GM19438 (cell line): ENCODE measurements around the gene SERPINC1.
"Not testable (repeated sequence)": the region's sequence is repeated elsewhere in the genome, so short reads cannot be mapped to it uniquely, and the experiment has no call there.

Experiments used
- ATAC-seq: cut with Tn5 transposase; IDR thresholded peaks from one replicate; pipeline ENCODE4 v1.9.1; 2021; ENCODE audit warnings: low read depth; ENCODE audit not compliant: unreplicated experiment

Gene SERPINC1

GRCh38 chr1:173864179-173864867 is 52.8 kb downstream of the SERPINC1 start:
- no peak for ATAC-seq

DNA sequence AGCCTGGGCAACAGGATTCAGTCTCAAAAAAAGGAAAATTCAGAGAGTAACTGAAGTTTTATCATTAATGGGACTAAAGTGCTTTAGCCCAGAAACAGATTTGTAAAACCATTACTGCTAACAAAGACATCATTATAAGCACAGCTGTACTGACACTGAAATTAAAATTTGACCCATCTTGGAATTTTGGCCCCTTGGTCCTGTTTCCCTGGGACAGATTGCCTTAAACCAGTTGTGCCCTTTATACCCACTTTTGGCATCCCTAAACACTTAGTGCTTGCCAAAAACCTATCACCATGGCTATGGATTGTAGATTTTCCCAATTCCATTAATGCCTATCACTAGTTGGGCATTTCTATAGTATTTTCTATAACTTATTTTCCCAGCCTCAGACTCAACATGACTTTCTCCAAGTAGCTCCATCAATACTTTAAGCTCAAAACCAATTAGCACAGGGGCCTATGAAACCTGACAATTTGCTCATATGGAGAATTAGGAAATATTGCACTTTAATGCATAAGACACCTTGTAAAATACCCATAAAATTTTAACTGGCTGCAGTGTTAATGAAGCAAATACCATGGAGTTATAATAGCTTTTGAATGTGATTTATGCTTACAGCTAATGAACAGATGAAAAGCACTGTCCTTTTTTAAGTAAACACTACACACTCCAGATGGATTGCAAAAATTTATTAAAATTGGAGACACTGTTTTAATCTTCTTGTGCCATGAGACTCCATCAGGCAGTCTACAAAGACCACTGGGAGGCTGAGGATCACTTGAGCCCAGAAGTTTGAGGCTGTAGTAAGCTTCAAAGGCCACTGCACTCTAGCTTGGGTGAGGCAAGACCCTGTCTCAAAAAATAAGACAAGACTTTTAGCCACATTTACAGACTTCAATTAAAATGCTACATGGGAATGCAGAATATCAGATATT is 53.6 kb downstream of the SERPINC1 start:
- no peak for ATAC-seq

GRCh38 chr1:173862769-173863223 is 54.3 kb downstream of the SERPINC1 start:
- ATAC-seq: no peak

GRCh38 chr1:173862146-173862768 is 54.9 kb downstream of the SERPINC1 start:
- ATAC-seq: not testable (repeated sequence)

DNA sequence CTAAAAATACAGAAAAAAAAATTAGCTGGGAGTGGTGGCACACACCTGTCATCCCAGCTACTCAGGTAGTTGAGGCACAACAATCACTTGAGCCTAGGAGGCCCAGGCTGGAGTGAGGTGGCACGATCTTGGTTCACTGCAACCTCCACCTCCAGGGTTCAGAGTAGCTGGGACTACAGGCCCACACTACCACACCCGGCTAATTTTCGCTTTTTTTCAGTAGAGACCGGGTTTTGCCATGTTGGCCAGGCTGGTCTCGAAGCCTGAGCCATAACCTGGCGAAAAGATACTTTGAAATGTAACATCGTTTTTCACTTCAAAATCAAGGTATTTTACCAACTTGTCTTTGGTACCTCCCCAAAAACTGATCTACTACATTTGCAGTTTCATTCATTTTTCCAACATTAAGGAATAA is 55.4 kb downstream of the SERPINC1 start:
- ATAC-seq: no peak

DNA sequence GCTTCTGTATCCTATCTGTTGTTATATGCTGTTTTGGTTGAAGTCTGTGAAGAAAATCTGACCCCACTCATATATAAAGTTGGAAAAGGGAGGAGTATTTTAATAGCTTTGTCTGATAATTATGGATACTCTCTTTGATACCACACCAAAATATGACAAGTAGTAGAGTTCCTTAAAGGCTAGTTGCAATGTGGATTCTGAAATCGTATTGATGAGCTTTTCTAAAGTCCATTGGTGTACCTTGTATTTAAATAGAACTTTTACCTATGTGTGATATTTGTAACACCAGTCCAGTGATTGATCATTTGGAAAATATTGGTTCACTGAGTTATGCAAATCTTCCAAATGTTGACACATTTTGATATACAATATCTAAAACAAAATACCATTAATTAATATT is 57.1 kb downstream of the SERPINC1 start:
- no peak for ATAC-seq

DNA sequence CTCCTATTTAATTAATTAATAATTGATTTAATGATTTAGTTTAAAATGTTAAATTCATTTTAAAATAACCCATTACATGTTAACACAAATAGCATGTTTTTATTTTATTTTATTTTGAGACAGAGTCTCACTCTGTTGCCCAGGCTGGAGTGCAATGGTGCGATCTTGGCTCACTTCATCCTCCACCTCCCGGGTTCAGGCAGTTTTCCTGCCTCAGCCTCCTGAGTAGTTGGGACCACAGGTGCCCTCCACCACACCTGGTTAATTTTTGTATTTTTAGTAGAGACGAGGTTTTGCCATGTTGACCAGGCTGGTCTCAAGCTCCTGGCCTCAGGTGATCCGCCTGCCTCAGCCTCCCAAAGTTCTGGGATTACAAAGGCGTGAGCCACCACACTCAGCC is 57.6 kb downstream of the SERPINC1 start:
- not testable (repeated sequence) for ATAC-seq

DNA sequence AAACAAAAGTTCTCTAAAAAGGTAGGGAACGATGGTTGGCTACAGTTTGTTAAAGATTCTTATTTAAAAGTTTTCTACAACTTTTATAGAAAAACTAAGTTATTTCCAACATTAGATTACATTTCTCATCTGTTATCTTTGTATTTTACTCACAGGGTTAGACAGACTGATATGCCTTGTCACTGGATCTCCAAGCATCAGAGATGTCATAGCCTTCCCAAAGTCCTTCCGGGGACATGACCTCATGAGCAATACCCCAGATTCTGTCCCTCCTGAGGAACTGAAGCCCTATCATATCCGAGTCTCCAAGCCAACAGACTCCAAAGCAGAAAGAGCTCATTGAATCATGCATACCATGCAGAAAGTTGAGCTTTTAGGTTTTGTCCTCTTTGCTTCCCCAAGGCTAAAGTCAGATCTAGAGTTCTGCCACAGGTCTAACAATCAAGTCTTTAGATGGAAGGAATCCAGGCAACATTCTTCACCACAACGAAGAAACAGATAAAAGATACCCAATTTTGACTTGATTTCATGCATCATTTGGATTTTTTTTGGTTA is 59.7 kb downstream of the SERPINC1 start:
- ATAC-seq: no peak

GRCh38 chr1:173856903-173857302 is 60.2 kb downstream of the SERPINC1 start:
- ATAC-seq: no peak

GRCh38 chr1:173856014-173856413 is 61.1 kb downstream of the SERPINC1 start:
- no peak for ATAC-seq
